Astrocyte (in vitro differentiated cells and primary cell): ENCODE measurements around the gene MED9.

Experiments used
- CTCF ChIP-seq: IDR thresholded peaks from 2 replicates; pipeline ENCODE4 v1.5.1; 2011; ENCODE audit warnings: low read depth, mild to moderate bottlenecking, inconsistent platforms, low read length, moderate library complexity; ENCODE audit not compliant: insufficient read depth
- EZH2 ChIP-seq: IDR thresholded peaks from 2 replicates; pipeline ENCODE4 v1.6.1; 2012; ENCODE audit warnings: mild to moderate bottlenecking, low read length, inconsistent platforms; ENCODE audit not compliant: insufficient read depth

GRCh38 chr17:17440938-17441675 lies 35.7 kb upstream of the MED9 start:
- TF ChIP-seq CTCF (no peak), EZH2 (no peak)
